HG03196 (cell line): ENCODE data around the gene SLFN12L.
"Not testable (repeated sequence)": the region's sequence is repeated elsewhere in the genome, so short reads cannot be mapped to it uniquely, and the experiment has no call there.

ENCODE experiments used
- ATAC-seq: cut with Tn5 transposase; IDR thresholded peaks from one replicate; pipeline ENCODE4 v1.9.1; 2021; ENCODE audit not compliant: unreplicated experiment

The SLFN12L gene

DNA sequence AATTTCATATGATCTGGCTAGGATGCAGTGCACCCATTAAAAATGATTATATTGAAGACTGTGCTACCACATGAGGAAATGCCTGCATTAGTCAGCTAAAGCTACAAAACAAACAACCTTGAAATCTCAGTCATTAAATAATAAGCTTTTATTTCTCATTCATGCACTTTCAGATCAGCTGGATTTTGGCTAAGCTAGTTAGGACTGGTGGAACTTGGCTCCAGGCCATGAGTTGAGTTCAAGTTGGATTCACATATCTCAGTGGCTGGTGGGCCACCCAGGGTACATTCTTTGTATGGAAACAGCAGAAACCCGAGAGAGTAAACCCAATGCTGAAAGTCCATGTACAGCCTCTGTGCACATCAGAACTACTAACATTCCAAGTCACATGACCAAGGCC lies 6.4 kb upstream of the SLFN12L start:
- no peak for ATAC-seq

DNA sequence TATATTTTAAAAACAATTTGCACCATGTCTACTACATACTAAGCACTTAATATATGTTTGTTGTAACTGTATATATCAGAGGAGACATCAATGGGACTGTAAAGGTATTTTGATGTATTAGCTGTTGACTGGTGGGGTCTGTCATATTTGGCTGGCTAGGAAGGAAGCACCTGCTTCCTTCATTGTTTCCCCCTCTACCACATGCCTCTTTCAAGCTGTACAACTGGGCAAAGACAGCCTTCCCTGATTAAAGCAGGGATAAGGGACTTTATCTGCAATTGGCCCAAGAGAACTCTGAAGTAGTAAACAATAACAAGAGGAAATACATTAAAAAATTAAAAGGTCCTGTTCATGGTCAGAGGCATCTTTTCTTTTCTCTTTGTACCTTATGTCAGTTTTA lies 5.5 kb upstream of the SLFN12L start:
- no peak for ATAC-seq

DNA sequence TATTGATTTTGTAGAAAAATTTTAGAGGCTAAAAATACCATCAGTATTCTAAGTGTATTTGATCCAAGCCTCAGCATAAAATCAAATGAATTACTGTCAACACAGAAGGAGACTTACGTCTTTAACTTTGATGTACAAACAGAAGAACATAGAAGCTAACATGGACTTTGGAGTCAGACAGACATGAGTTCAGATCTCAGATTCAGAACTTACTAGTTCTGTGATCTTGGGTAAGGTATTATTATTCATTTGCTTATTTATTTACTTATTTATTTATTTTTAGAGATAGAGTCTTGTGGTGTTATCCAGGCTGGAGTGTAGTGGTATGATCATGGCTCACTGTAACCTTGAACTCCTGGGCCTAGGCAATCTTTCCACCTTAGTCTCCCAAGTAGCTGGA lies 4.0 kb upstream of the SLFN12L start:
- ATAC-seq: no peak

DNA sequence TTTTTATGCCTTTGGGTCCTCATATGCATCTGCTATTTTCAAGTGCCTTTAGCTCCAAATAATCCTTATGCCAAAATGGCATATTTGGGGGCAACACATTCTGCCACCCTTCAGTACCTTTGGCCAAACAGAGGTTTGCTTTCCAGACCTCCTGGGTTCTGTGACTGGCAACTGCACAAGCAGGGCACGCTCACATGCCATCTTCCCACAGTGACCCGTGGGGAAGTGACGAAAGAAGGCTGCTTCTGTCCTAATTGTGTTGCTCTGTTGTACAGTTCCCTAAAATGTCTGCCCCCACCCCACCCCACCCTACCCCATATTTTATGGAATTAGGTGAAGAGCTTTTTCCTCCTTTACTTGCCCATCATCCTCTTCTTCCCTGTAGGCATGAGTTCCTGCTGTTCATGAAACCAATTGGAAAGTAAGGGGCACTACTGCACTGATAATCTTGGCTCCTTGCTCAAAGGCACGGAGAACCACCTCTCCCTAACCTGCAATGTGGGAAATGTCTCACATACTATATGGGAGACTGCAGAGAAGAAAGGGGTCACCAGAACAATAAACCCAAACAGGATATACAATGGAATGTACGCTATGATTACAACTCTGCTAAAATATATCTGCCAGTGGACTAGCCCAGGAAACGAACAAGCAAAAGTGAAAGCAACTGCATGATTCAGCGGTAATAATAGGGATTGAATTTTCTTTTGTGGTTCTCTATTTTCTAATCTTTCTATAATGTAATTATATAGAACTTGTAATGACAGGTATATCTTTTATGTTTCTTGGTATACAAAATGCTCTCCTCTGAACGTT lies 3.3 kb upstream of the SLFN12L start:
- ATAC-seq: no peak

DNA sequence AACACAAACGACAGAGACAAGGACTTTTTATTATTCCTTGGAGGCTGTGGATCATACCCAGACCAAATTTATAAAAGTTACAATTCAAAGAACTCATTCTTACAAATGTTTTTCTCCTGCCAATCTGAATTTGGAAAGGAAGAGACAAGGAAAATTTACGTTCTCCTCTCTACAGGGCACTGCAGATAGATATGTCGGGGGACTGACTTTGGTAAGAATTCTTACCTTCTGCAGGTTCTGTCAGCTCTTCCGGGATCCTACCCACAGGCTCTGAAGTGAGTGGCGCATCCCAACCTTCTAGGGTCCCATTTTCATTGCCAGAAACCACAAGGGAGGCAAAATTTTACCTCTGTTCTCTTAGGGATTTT lies 2.2 kb upstream of the SLFN12L start:
- no peak for ATAC-seq

DNA sequence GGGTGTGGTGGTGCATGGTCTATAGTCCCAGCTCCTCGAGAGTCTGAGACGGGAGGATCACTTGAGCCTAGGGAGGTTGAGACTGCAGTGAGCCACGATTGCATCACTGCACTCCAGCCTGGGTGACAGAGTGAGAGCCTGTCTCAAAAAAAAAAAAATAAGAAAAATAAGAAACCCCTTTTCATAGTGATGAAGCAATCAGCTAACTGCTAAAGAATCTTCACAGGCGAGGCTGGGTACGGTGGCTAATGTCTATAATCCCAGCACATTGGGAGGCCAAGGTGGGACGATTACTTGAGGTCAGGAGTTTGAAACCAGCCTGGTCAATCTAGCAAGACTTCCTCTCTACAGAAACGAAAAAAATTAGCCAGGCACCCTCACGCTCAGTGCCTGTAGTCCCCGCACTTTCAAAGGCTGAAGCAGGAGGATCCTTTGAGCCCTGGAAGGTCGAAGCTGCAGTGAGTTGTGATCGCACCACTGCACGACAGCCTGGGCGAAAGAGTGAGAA lies 760 bp downstream of the SLFN12L start:
- ATAC-seq: no peak

DNA sequence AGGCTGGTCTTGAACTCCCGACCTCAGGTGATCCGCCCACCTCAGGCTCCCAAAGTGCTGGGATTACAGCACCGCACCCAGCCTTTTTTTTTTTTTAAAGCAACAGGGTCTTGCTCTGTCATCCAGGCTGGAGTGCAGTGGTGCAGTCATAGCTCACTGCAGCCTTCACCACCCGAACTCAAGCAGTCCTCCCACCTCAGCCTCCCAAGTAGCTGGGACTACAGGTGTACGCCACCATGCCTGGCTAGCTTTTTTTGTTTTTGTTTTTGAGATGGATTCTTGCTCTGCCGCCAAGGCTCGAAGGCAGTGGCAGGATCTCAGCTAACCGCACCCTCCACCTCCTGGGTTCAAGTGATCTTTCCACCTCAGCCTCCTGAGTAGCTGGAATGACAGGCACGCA lies 2.1 kb downstream of the SLFN12L start:
- not testable (repeated sequence) for ATAC-seq

DNA sequence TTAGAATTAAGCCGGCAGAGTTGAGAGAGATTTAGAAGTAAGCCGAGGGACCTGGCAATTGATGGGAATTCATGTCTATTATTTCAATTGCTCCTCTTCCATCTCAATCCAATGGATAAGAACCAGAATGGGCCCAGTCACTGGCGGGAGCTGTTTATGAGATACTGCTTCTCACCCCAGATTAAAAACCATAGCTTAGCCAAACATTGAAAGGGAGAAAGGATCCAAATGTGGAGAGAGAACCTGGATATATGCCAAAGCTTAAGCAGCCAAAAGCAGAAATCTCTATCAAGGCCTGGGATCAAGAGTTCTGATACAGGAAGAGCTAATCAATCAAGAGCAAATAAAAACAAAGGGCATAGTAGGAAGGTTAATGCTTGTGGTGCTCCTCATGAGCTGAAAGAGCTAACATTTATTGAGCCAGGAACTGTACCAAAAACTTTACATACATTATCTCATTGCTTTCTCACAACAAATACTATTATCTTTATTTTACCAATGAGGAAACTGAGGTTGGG lies 2.8 kb downstream of the SLFN12L start:
- ATAC-seq: no peak

DNA sequence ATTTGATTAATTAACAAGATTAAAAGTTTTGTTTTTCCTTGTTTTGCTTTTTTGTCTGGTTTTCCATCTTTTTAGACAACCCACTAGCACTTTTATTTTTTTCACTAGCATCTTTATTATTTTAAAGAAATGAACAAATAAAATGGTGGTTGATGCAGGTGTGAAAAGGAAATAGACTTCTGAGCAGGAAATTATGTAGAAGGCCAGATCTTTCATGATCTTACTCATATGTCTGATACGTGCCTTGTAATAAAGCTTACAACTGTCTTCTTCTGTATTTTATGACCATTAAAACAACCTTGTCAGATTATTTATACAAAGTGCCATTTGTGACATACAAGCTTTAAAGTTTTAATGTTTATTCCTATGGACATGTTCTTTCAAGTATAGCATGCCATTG lies 6.3 kb downstream of the SLFN12L start:
- ATAC-seq: no peak

DNA sequence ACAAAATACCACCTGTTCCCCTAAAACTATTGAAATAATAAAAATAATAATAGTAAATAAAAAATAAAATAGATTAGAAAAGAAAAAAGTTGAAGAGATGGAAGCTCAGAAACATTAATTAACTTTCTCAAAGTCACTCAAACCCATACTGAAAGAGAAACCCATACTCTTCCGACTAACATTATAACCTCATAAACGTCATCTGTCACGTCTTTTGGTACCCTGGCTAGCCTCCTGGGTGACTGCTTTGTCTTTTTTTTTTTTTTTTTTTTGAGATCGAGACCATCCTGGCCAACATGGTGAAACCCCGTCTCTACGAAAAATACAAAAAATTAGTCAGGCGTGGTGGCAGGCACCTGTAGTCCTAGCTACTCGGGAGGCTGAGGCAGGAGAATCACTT lies 7.6 kb downstream of the SLFN12L start:
- no peak for ATAC-seq

DNA sequence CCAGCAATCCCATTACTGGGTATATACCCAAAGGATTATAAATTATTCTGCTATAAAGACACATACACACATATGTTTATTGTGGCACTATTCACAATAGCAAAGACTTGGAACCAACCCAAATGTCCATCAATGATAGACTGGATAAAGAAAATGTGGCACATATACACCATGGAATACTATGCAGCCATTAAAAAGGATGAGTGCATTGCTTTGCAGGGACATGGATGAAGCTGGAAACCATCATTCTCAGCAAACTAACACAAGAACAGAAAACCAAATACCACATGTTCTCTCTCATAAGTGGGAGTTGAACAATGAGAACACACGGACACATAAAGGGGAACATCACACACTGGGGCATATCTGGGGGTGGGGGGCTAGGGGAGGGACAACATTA lies 8.2 kb downstream of the SLFN12L start:
- ATAC-seq: not testable (repeated sequence)

DNA sequence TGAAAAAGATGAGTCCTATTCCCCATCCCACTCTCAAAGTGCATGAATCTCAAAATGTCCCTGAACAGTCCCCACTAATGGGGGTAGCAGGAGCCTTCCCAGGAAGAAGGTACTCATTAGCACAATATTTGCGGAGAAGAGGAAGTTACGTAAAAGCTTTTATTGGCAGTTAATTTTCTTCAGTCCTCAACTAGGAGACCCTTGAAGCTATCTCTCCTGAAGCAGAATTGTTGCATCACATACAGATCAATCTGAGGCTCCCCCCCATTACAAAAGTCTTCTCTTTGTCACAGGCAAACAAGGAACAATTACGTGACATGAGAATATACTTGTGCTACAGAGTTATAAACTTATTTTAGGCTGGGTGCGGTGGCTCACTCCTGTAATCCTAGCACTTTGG lies 14.2 kb downstream of the SLFN12L start:
- ATAC-seq: no peak

DNA sequence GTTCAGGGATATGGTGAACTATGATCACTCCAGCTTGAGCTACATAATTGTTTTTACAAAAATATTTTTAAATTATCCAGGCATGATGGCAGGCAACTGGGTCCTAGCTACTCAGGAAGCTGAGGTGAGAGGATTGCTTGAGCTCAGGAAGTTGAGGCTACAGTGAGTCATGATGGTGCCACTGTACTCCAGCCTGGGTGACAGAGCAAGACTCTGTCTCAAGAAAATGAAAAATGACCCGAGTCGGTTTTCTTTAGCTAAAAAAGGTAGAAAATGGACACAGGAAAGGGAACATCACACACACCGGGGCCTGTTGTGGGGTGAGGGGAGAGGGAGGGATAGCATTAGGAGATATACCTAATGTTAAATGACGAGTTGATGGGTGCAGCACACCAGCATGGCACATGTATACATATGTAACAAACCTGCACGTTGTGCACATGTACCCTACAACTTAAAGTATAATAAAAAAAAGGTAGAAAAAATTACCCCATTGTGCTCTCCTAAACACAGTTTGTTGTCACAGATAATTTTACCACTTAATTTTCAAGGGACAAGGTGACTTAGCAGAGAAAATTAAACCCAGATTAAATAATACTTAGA lies 15.7 kb downstream of the SLFN12L start:
- not testable (repeated sequence) for ATAC-seq

DNA sequence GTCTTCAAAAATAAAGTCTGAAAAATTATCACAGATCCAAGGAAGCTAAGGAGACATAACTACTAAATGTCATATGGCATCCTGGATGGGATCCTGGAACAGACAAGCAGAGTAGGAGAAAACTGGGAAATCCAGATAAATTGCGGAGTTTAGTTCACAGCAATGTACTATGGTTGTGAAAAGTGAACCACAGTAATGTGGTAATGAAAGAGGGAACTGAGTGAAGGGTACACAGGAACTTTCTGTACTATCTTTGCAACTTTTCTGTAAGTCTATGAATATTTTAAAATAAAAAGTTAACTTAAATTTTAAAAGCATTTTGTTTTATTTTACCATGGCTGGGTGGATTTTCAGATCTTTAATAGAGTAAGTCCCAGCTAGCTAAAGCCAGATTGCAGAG lies 16.3 kb downstream of the SLFN12L start:
- no peak for ATAC-seq

DNA sequence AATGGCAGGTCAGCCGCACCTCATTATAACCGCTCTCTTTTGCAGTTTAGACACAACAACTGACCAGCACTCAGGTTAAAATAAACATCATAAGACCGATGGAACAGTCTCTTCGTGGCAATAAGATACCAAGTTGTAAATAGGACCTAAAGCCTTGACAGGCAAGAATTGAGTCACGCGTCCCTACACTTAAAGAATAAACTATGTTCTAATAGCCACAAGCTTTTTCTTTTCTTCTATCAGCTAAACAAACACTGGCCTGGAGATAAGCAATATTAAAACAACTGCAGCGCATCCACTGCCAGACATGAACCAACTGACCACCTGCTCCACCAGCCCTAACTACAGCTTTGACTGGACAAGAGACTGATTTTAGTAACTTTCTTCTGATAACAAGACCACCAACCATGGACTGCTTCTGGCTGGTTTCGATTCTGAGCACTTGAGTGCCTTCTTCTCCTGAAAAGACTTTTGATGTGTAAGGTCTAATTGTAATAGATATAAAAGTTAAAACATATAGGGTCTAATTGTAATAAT lies 17.5 kb downstream of the SLFN12L start:
- ATAC-seq: no peak

DNA sequence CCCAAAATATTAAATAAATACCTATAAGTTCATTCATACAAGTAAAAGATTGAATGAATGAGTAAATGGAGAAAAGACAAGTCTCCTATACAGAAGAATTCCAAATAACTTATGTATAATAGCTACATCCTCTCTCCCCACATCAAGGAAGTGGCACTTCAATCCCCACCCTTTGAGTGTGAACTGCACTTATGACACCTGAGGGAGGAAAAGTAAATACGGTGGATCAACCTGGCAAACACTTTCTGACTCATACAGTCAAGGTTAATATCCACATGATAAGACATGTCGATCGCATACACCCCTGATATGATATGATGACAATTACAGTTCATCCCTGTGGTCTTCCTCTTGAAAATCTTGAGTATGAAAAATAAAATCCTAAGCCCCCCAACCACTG lies 18.0 kb downstream of the SLFN12L start:
- no peak for ATAC-seq

DNA sequence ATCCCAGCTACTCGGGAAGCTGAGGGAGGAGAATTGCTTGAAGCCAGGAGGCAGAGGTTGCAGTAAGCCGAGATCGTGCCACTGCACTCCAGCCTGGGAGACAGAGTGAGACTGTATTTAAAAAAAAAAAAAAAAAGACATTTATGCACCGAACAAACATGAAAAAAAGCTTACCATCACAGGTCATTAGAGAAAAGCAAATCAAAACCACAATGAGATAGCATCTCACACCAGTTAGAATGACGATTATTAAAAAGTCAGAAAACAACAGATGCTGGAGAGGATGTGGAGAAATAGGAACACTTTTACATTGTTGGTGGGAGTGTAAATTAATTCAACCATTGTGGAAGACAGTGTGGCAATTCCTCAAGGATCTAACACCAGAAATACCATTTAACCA lies 19.0 kb downstream of the SLFN12L start:
- not testable (repeated sequence) for ATAC-seq

DNA sequence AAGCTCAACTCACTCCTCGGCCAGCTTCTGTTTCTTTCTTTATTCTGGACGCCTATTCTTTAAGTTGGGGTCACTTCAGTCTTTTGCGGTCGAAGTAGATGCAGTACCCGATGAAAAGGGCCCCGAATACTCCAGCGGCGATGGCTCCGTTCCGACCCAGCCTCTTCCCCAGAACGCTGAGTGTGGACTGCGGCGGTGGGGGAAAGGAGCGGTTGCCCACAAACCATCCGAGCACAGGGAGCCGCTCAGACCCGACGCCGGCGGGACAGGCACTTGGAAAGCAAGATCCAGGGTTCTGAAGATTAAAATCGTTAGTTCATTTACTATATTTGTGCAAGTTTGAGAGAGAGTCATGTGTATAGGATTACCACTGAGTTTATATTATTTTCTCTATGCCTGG lies 22.5 kb downstream of the SLFN12L start:
- ATAC-seq: no peak

DNA sequence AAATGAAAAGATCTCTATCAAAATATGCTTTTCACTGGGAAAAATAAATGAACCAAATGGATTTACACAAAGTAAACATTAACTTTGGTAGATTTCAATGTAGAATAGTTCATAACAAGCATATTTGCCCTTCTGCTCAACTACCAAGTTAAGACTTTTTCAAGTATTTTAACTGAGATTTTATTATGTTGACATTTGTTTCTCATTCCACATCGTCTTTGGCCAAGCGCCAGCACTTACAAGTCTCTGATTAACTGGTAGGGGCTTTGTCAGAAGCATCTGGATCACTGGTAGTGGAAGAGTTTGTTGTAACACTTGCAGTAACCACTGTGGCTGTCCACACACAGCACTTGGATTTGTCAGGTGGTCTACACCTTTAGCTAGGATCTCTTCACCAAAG lies 22.9 kb downstream of the SLFN12L start:
- ATAC-seq: no peak

DNA sequence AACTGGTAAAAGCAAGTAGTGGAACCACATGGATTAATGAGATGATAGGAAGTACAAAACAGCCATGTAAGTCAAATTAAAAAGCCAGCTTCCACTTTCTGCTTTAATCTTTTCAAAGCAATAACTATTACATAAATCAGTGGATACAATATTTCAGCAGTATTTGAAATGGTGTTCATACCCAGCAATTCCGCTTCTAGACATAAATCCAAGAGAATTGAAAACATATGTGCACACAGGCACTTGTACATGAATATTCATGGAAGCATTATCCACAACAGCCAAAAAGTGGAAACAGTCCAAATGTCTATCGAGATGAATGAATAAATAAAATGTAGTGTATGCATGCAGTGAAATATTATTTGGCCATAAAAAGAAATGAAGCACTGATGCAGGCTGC lies 27.4 kb downstream of the SLFN12L start:
- no peak for ATAC-seq

DNA sequence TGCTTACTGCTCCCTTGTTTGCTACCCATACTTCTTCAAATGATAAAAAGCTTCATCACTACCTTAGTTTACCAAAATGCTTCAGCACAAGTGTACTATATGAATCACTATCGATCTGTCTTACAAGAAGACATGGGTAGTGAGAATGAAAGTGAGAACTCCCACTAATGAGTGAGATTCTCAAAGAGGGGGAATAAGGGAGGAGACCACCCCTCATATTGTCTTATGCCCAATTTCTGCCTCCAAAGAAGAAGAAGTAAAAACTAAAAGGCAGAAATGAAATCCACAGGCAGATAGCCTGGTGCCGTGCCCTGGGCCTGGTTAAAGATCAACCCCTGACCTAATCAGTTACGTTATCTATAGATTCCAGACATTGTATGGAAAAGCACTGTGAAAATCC lies 29.8 kb downstream of the SLFN12L start:
- ATAC-seq: not testable (repeated sequence)

DNA sequence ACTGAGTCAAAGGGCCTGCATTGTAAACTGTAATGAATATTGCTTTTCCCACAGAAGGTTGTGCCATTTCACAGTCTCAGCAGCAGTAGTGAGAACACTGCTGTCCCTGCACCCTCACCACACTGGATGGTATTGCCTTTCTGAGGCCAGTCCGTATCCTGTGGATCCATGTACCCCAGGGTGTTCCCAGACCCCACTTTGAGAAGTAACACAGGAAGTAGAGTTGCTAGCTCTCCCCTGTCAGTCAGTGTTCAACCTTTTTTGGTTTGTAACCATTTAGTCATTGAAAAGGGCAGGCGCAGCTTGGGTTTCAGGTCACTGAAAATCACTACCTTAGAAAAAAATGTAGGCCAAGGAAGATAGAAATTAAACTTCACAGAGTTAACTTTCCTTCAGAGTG lies 37.9 kb downstream of the SLFN12L start:
- ATAC-seq: no peak
